ENCODE measurements around the gene MPZL1. TPM values are rescaled to one million over a fixed set of nuclear protein-coding genes. Genes with fewer than 3 reads are reported as not detected.
"Not testable (repeated sequence)": the region's sequence is repeated elsewhere in the genome, so short reads cannot be mapped to it uniquely, and the experiment has no call there.

Gene MPZL1
- total and polyA plus RNA-seq, 7 experiments from 2014 or later: 4.8 to 25.3 (median 12.2) TPM

DNA sequence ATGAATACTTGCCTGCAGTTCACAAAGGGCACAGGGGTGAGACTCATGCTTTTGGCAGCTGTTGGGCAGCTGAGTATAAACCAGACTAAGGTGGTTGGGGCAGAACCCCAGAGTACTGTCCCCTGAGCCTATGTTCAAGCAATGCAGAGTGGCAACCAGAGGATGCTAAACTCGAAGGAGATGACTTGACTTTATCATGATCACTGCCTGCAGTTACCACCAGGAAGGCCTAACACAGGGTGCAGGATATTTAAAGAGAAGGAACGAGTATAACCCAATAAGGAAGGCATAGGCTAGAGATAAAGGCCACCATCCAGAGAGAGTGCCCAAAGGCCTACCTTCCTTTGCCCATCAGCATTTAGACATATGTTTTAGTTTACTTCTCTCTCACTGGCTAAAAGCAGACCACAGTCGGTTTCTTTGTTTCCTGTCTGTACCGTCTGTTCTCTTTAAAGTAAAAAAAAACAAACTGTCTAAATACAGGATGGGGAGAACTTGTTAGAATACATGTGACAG is 83.3 kb downstream of the MPZL1 start:
- peaks cover 0 to 2% (median 0%) of the 10 kb centered on the region in 5 donors for H3K36me3 Mint-ChIP-seq
- H3K4me3 Mint-ChIP-seq: peak overlapping the region in 9 of 10 donors; percentile 15 to 72 (median 59)
- intact Hi-C loops (cut with micrococcal nuclease): loop anchor here (2.0 to 10.0 kb wide), 5 partner anchors 42 to 370 kb away; partner anchors contain the start of genes RCSD1 (in 1 of the 2) and TIPRL (in 1 of the 2)

DNA sequence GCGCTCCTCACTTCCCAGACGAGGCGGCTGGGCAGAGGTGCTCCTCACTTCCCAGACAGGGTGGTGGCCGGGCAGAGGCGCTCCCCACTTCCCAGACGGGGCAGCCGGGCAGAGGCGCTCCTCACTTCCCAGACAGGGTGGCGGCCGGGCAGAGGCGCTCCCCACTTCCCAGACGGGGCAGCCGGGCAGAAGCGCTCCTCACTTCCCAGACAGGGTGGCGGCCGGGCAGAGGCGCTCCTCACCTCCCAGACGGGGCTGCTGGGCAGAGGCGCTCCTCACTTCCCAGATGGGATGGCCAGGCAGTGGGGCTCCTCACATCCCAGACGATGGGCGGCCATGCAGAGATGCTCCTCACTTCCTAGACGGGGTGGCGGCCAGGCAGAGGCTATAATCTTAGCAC is 84.5 kb downstream of the MPZL1 start:
- intact Hi-C loops (cut with micrococcal nuclease): loop anchor here (10.0 kb wide), 3 partner anchors 171 to 369 kb away; partner anchors contain the start of genes RCSD1 (in 1 of the 2) and TIPRL (in 1 of the 2)
- H3K4me3 Mint-ChIP-seq: not testable (repeated sequence)

More for the DNA sequence above, 83.3 kb downstream of the MPZL1 start:
- Histone ChIP-seq H3K27ac (ENCODE audit: low read depth, low read length) (peak overlapping the region; percentile 24), H3K27me3 (ENCODE audit: control insufficient read depth in 2 of 2, insufficient read depth in 2 of 2, low read length in 2 of 2) (no peaks in the 10 kb centered on the region), H3K9me3 (ENCODE audit: control insufficient read depth in 2 of 3, low read length in 3 of 3) (no peaks in the 10 kb centered on the region), H3K4me3 (ENCODE audit: low read length) (peak overlapping the region; percentile 1), H3K36me3 (ENCODE audit: control insufficient read depth in 2 of 3, insufficient read depth in 3 of 3, low read length in 3 of 3) (no peaks in the 10 kb centered on the region), H3K4me1 (ENCODE audit: control insufficient read depth in 2 of 2, insufficient read depth in 2 of 2, low read length in 2 of 2) (peaks cover 20 to 21% of the 10 kb centered on the region in 2 donors)
- POLR2A ChIA-PET: no interaction called here
- CTCF ChIA-PET: no interaction called here
- Mint-ChIP-seq H3K9me3 (no peaks in the 10 kb centered on the region), H3K27ac (peak overlapping the region; percentile 56 to 93 (median 79)), H3K27me3 (peaks cover 0 to 10% (median 4%) of the 10 kb centered on the region in 5 donors), H3K4me1 (peaks cover 16 to 29% (median 26%) of the 10 kb centered on the region in 7 donors)
- DNase-seq (peak in 7 of 9 donors; percentile 16 to 51 (median 45)), ATAC-seq (peak; percentile 54)

DNA sequence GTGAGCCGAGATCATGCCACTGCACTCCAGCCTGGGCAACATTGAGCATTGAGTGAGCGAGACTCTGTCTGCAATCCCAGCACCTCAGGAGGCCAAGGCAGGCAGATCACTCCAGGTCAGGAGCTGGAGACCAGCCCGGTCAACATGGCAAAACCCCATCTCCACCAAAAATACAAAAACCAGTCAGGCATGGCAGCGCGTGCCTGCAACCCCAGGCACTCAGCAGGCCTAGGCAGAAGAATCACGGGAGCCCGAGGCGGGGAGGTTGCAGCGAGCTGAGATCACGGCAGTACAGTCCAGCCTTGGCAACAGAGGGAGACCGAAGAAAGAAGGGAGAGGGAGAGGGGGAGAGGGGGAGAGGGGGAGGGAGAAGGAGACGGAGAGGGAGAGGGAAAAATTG is 84.9 kb downstream of the MPZL1 start:
- H3K4me3 ChIP-seq (ENCODE audit: low read length); H3K27me3 ChIP-seq (ENCODE audit: control insufficient read depth in 2 of 2, insufficient read depth in 2 of 2, low read length in 2 of 2); DNase-seq; H3K4me3 Mint-ChIP-seq; H3K9me3 ChIP-seq (ENCODE audit: control insufficient read depth in 2 of 3, low read length in 3 of 3); ATAC-seq; POLR2A ChIA-PET; H3K36me3 Mint-ChIP-seq; H3K9me3 Mint-ChIP-seq; H3K27ac ChIP-seq (ENCODE audit: low read depth, low read length); H3K36me3 ChIP-seq (ENCODE audit: control insufficient read depth in 2 of 3, insufficient read depth in 3 of 3, low read length in 3 of 3); H3K27ac Mint-ChIP-seq; CTCF ChIA-PET: not testable (repeated sequence)
- Mint-ChIP-seq H3K4me1 (peaks cover 16 to 29% (median 26%) of the 10 kb centered on the region in 7 donors), H3K27me3 (peaks cover 0 to 10% (median 6%) of the 10 kb centered on the region in 5 donors)
- intact Hi-C loops (cut with micrococcal nuclease): loop anchor here (10.0 kb wide), 3 partner anchors 172 to 368 kb away; partner anchors contain the start of genes RCSD1 (in 1 of the 2) and TIPRL (in 1 of the 2)
- peaks cover 20 to 21% of the 10 kb centered on the region in 2 donors for H3K4me1 ChIP-seq (ENCODE audit: control insufficient read depth in 2 of 2, insufficient read depth in 2 of 2, low read length in 2 of 2)

More for the DNA sequence above, 84.5 kb downstream of the MPZL1 start:
- Mint-ChIP-seq H3K4me1 (peaks cover 16 to 29% (median 26%) of the 10 kb centered on the region in 7 donors), H3K27ac (peak overlapping the region in 1 of 9 donors; percentile 93), H3K27me3 (peaks cover 0 to 10% (median 6%) of the 10 kb centered on the region in 5 donors)
- DNase-seq; H3K4me3 ChIP-seq (ENCODE audit: low read length); H3K27ac ChIP-seq (ENCODE audit: low read depth, low read length); H3K36me3 Mint-ChIP-seq; CTCF ChIA-PET; POLR2A ChIA-PET; ATAC-seq; H3K9me3 ChIP-seq (ENCODE audit: control insufficient read depth in 2 of 3, low read length in 3 of 3); H3K27me3 ChIP-seq (ENCODE audit: control insufficient read depth in 2 of 2, insufficient read depth in 2 of 2, low read length in 2 of 2); H3K36me3 ChIP-seq (ENCODE audit: control insufficient read depth in 2 of 3, insufficient read depth in 3 of 3, low read length in 3 of 3); H3K9me3 Mint-ChIP-seq: not testable (repeated sequence)
- peaks cover 20 to 21% of the 10 kb centered on the region in 2 donors for H3K4me1 ChIP-seq (ENCODE audit: control insufficient read depth in 2 of 2, insufficient read depth in 2 of 2, low read length in 2 of 2)

DNA sequence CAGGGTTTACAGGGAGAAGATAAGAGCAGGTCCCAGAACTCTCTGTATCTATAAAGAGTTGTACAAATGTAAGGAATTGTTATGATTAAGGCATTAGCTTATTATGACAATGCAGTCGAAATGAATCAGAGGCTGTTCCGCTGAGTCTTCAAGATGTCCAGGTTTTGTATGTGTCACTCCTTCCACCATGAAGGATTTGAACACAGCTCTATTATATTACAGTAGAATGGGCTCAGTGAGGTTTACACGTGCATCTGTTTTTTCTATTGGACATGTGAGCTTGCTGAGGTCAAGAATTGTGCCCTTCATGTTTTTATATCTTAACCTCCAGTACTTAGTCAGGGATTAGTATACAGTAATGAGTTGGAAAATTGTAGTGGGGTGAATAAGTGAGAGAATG is 86.3 kb downstream of the MPZL1 start:
- Histone ChIP-seq H3K36me3 (ENCODE audit: control insufficient read depth in 2 of 3, insufficient read depth in 3 of 3, low read length in 3 of 3) (no peaks in the 10 kb centered on the region), H3K27me3 (ENCODE audit: control insufficient read depth in 2 of 2, insufficient read depth in 2 of 2, low read length in 2 of 2) (no peaks in the 10 kb centered on the region), H3K4me1 (ENCODE audit: control insufficient read depth in 2 of 2, insufficient read depth in 2 of 2, low read length in 2 of 2) (peaks cover 20% of the 10 kb centered on the region in 2 donors), H3K4me3 (ENCODE audit: low read length) (no peak overlapping the region), H3K27ac (ENCODE audit: low read depth, low read length) (no peak overlapping the region), H3K9me3 (ENCODE audit: control insufficient read depth in 2 of 3, low read length in 3 of 3) (no peaks in the 10 kb centered on the region)
- Mint-ChIP-seq H3K27ac (no peak overlapping the region), H3K36me3 (peaks cover 6 to 13% (median 9%) of the 10 kb centered on the region in 5 donors), H3K4me3 (no peak overlapping the region), H3K4me1 (peaks cover 16 to 28% (median 24%) of the 10 kb centered on the region in 7 donors), H3K9me3 (peaks cover 7 to 20% (median 12%) of the 10 kb centered on the region in 11 donors), H3K27me3 (peaks cover 0 to 15% (median 9%) of the 10 kb centered on the region in 5 donors)
- intact Hi-C loops (cut with micrococcal nuclease): loop anchor here (10.0 kb wide), 3 partner anchors 173 to 367 kb away; partner anchors contain the start of genes RCSD1 (in 1 of the 2) and TIPRL (in 1 of the 2)
- DNase-seq (no peak), ATAC-seq (no peak)
- ChIA-PET POLR2A (no interaction called here), CTCF (no interaction called here)

GRCh38 chr1:167808690-167809089 is 86.9 kb downstream of the MPZL1 start:
- ATAC-seq (no peak), DNase-seq (no peak)
- ChIA-PET POLR2A (no interaction called here), CTCF (no interaction called here)
- H3K4me3 ChIP-seq (ENCODE audit: low read length): no peak overlapping the region
- peaks cover 16 to 23% (median 19%) of the 10 kb centered on the region in 7 donors for H3K4me1 Mint-ChIP-seq
- H3K36me3 Mint-ChIP-seq: peaks cover 9 to 17% (median 11%) of the 10 kb centered on the region in 5 donors
- no peaks in the 10 kb centered on the region for H3K36me3 ChIP-seq (ENCODE audit: control insufficient read depth in 2 of 3, insufficient read depth in 3 of 3, low read length in 3 of 3)
- no peak overlapping the region for H3K27ac ChIP-seq (ENCODE audit: low read depth, low read length)
- H3K9me3 ChIP-seq (ENCODE audit: control insufficient read depth in 2 of 3, low read length in 3 of 3): no peaks in the 10 kb centered on the region
- H3K27ac Mint-ChIP-seq: peak overlapping the region in 1 of 9 donors; percentile 61
- H3K4me1 ChIP-seq (ENCODE audit: control insufficient read depth in 2 of 2, insufficient read depth in 2 of 2, low read length in 2 of 2): peaks cover 15% of the 10 kb centered on the region in 2 donors
- intact Hi-C loops (cut with micrococcal nuclease): loop anchor here (10.0 kb wide), 3 partner anchors 174 to 366 kb away; partner anchors contain the start of genes RCSD1 (in 1 of the 2) and TIPRL (in 1 of the 2)
- no peaks in the 10 kb centered on the region for H3K27me3 ChIP-seq (ENCODE audit: control insufficient read depth in 2 of 2, insufficient read depth in 2 of 2, low read length in 2 of 2)
- H3K9me3 Mint-ChIP-seq: peaks cover 7 to 26% (median 15%) of the 10 kb centered on the region in 11 donors
- H3K4me3 Mint-ChIP-seq: no peak overlapping the region
- peaks cover 0 to 18% (median 9%) of the 10 kb centered on the region in 5 donors for H3K27me3 Mint-ChIP-seq

GRCh38 chr1:167812972-167813371 is 91.2 kb downstream of the MPZL1 start:
- Mint-ChIP-seq H3K4me1 (no peaks in the 10 kb centered on the region), H3K27ac (no peak overlapping the region), H3K27me3 (peaks cover 0 to 24% (median 6%) of the 10 kb centered on the region in 5 donors), H3K36me3 (peaks cover 12 to 32% (median 18%) of the 10 kb centered on the region in 5 donors), H3K9me3 (peaks cover 11 to 51% (median 28%) of the 10 kb centered on the region in 11 donors), H3K4me3 (no peak overlapping the region)
- Histone ChIP-seq H3K36me3 (ENCODE audit: control insufficient read depth in 2 of 3, insufficient read depth in 3 of 3, low read length in 3 of 3) (no peaks in the 10 kb centered on the region), H3K27ac (ENCODE audit: low read depth, low read length) (no peak overlapping the region), H3K4me1 (ENCODE audit: control insufficient read depth in 2 of 2, insufficient read depth in 2 of 2, low read length in 2 of 2) (no peaks in the 10 kb centered on the region), H3K27me3 (ENCODE audit: control insufficient read depth in 2 of 2, insufficient read depth in 2 of 2, low read length in 2 of 2) (no peaks in the 10 kb centered on the region), H3K9me3 (ENCODE audit: control insufficient read depth in 2 of 3, low read length in 3 of 3) (peaks cover 0 to 4% (median 0%) of the 10 kb centered on the region in 3 experiments), H3K4me3 (ENCODE audit: low read length) (no peak overlapping the region)
- intact Hi-C loops (cut with micrococcal nuclease): no loop called here
- DNase-seq (no peak), ATAC-seq (no peak)
- ChIA-PET CTCF (interaction anchor here (1.0 kb wide), 1 partner anchor 12 kb away, joined by 4 read pairs; no protein-coding TSS in a partner anchor), POLR2A (no interaction called here)
